ENCODE data around the gene PIK3R2.

DNA sequence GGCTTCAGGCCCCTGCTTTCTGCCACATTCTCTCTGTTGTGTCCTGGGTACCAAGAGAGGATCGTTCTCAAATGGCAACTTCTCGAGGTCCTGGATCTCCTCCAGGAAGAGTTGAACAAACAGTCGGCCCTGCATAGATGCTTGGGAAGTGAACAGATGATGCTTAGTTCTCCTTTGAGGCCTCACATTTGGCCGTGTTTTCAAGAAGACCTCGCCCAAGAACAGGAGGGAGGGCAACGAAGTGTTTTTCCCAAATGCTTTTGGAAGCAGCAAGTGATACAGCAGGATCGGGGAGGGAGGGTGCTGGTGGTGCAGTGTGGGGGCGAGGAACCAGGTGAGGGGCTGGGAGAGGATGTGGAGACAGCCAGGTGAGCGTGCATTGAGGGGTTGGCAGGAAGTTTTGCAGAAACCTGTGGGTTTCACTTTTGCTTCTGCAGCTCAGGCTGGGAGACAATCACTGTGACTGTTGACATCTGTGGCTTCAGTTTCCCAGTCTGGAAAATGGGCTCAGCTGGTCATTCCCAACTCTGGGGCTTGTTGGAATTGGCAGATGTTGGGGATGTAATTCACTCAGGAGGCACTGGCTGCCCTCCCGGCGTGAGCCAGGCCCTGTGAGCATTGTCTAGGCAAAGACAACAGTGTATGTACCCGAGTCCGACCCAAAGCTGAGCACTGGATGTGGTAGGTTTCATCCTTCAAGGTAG, 33.8 kb upstream of the PIK3R2 start:
- TF ChIP-seq, protein P1, sequence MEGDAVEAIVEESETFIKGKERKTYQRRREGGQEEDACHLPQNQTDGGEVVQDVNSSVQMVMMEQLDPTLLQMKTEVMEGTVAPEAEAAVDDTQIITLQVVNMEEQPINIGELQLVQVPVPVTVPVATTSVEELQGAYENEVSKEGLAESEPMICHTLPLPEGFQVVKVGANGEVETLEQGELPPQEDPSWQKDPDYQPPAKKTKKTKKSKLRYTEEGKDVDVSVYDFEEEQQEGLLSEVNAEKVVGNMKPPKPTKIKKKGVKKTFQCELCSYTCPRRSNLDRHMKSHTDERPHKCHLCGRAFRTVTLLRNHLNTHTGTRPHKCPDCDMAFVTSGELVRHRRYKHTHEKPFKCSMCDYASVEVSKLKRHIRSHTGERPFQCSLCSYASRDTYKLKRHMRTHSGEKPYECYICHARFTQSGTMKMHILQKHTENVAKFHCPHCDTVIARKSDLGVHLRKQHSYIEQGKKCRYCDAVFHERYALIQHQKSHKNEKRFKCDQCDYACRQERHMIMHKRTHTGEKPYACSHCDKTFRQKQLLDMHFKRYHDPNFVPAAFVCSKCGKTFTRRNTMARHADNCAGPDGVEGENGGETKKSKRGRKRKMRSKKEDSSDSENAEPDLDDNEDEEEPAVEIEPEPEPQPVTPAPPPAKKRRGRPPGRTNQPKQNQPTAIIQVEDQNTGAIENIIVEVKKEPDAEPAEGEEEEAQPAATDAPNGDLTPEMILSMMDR (IDR thresholded peaks at IDR 0.05; ENCODE audit: poor library complexity, severe bottlenecking): no peak
- TF ChIP-seq, protein P2, sequence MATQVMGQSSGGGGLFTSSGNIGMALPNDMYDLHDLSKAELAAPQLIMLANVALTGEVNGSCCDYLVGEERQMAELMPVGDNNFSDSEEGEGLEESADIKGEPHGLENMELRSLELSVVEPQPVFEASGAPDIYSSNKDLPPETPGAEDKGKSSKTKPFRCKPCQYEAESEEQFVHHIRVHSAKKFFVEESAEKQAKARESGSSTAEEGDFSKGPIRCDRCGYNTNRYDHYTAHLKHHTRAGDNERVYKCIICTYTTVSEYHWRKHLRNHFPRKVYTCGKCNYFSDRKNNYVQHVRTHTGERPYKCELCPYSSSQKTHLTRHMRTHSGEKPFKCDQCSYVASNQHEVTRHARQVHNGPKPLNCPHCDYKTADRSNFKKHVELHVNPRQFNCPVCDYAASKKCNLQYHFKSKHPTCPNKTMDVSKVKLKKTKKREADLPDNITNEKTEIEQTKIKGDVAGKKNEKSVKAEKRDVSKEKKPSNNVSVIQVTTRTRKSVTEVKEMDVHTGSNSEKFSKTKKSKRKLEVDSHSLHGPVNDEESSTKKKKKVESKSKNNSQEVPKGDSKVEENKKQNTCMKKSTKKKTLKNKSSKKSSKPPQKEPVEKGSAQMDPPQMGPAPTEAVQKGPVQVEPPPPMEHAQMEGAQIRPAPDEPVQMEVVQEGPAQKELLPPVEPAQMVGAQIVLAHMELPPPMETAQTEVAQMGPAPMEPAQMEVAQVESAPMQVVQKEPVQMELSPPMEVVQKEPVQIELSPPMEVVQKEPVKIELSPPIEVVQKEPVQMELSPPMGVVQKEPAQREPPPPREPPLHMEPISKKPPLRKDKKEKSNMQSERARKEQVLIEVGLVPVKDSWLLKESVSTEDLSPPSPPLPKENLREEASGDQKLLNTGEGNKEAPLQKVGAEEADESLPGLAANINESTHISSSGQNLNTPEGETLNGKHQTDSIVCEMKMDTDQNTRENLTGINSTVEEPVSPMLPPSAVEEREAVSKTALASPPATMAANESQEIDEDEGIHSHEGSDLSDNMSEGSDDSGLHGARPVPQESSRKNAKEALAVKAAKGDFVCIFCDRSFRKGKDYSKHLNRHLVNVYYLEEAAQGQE (IDR thresholded peaks at IDR 0.05; ENCODE audit: borderline replicate concordance): no peak
- TF ChIP-seq POLR2AphosphoS5 (IDR thresholded peaks at IDR 0.05) (no peak), TAF1 (IDR thresholded peaks at IDR 0.05; ENCODE audit: low read depth) (no peak), EZH2 (IDR thresholded peaks at IDR 0.05; ENCODE audit: borderline replicate concordance, insufficient read depth, low read length, poor library complexity, severe bottlenecking) (no peak), EP300 (conservative IDR thresholded peaks at IDR 0.05; ENCODE audit: poor library complexity, severe bottlenecking) (no peak), RAD21 (conservative IDR thresholded peaks at IDR 0.05) (no peak), MXI1 (conservative IDR thresholded peaks at IDR 0.05; ENCODE audit: poor library complexity, severe bottlenecking) (no peak)

Data from neural cell (in vitro differentiated cells).